Measurements from ENCODE around the gene IGSF11. TPM values are rescaled to one million over a fixed set of nuclear protein-coding genes. Genes with fewer than 3 reads are reported as not detected.

IGSF11 gene
- total and polyA plus RNA-seq, 4 donors, result 0.02 to 0.17 TPM; not detected in 2

DNA sequence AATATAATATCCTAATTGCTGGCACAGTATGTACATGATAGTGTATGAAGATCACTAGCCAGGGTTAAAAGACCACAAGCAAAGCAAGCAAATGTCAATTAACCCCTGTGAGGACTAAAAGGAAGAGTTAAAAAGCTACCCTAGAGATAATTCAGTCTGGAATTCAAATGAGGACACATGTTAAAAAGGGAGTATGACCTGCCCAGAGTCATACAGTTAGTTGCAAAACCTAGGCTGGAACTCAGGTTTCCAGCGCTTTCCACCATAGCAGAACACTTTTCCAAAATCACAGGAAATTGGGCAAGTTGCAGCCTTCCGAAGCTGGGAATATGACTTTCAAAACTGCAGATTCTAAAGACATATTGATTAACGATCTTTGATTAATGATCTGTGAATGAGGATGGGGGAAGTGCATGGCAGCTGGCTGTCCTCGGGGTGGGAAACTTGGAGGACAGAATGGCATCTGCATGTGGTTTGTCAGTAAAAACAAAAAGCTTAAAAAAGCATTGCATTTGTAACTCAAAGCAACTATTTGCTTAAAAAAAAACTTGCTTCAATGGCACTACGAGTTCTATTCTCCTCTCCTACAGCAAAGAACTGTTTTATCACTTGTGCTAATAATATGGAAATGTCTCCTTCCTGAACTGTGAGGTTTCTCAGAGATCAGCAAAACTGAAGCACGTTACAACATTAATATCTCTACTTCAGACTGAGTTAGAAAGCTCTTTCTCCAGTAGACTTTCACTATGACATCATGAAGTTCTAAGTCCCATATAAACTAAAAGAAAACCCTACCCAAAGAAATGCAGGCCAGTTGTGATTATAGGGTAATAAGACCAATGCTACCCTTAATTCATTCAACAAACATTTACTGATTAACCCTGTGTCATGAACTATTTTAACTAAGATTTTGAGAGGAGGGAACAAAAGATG is 46.2 kb downstream of the IGSF11 start:
- Histone ChIP-seq H3K4me1 (ENCODE audit: control insufficient read depth in 4 of 4, insufficient read depth in 4 of 4, low read length in 3 of 4) (no peaks in the 10 kb centered on the region), H3K4me3 (ENCODE audit: low read depth in 1 of 3, low read length in 3 of 3) (no peak overlapping the region), H3K36me3 (ENCODE audit: control insufficient read depth in 4 of 4, insufficient read depth in 3 of 4, low read depth in 1 of 4, low read length in 3 of 4) (no peaks in the 10 kb centered on the region), H3K9me3 (ENCODE audit: control insufficient read depth in 4 of 4, low read length in 3 of 4) (no peaks in the 10 kb centered on the region), H3K9ac (ENCODE audit: low read depth in 1 of 2, low read length in 2 of 2) (no peak overlapping the region), H3K27me3 (ENCODE audit: control insufficient read depth in 4 of 4, insufficient read depth in 4 of 4, low read length in 3 of 4) (no peaks in the 10 kb centered on the region), H3K27ac (ENCODE audit: low read depth in 1 of 2, low read length in 2 of 2) (no peak overlapping the region)
- WGBS, result 46% methylated on average over 6 of the region's 6 CpGs
- TF ChIP-seq HNF4A (conservative IDR thresholded peaks at IDR 0.05) (no peak), HNF4G (IDR thresholded peaks at IDR 0.05) (no peak), TAF1 (conservative IDR thresholded peaks at IDR 0.05) (no peak), SP1 (IDR thresholded peaks at IDR 0.05) (no peak), RAD21 (IDR thresholded peaks at IDR 0.05) (no peak), YY1 (IDR thresholded peaks at IDR 0.05) (no peak), JUND (IDR thresholded peaks at IDR 0.05) (no peak), GABPA (IDR thresholded peaks at IDR 0.05 in 1 of 2, conservative IDR thresholded peaks at IDR 0.05 in 1 of 2) (no peak)
- TF ChIP-seq, protein P1, sequence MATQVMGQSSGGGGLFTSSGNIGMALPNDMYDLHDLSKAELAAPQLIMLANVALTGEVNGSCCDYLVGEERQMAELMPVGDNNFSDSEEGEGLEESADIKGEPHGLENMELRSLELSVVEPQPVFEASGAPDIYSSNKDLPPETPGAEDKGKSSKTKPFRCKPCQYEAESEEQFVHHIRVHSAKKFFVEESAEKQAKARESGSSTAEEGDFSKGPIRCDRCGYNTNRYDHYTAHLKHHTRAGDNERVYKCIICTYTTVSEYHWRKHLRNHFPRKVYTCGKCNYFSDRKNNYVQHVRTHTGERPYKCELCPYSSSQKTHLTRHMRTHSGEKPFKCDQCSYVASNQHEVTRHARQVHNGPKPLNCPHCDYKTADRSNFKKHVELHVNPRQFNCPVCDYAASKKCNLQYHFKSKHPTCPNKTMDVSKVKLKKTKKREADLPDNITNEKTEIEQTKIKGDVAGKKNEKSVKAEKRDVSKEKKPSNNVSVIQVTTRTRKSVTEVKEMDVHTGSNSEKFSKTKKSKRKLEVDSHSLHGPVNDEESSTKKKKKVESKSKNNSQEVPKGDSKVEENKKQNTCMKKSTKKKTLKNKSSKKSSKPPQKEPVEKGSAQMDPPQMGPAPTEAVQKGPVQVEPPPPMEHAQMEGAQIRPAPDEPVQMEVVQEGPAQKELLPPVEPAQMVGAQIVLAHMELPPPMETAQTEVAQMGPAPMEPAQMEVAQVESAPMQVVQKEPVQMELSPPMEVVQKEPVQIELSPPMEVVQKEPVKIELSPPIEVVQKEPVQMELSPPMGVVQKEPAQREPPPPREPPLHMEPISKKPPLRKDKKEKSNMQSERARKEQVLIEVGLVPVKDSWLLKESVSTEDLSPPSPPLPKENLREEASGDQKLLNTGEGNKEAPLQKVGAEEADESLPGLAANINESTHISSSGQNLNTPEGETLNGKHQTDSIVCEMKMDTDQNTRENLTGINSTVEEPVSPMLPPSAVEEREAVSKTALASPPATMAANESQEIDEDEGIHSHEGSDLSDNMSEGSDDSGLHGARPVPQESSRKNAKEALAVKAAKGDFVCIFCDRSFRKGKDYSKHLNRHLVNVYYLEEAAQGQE (IDR thresholded peaks at IDR 0.05), result no peak
- TF ChIP-seq, protein P2, sequence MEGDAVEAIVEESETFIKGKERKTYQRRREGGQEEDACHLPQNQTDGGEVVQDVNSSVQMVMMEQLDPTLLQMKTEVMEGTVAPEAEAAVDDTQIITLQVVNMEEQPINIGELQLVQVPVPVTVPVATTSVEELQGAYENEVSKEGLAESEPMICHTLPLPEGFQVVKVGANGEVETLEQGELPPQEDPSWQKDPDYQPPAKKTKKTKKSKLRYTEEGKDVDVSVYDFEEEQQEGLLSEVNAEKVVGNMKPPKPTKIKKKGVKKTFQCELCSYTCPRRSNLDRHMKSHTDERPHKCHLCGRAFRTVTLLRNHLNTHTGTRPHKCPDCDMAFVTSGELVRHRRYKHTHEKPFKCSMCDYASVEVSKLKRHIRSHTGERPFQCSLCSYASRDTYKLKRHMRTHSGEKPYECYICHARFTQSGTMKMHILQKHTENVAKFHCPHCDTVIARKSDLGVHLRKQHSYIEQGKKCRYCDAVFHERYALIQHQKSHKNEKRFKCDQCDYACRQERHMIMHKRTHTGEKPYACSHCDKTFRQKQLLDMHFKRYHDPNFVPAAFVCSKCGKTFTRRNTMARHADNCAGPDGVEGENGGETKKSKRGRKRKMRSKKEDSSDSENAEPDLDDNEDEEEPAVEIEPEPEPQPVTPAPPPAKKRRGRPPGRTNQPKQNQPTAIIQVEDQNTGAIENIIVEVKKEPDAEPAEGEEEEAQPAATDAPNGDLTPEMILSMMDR (IDR thresholded peaks at IDR 0.05; ENCODE audit: low read depth, low read length, missing input control), result no peak
- TF ChIP-seq, protein P3, sequence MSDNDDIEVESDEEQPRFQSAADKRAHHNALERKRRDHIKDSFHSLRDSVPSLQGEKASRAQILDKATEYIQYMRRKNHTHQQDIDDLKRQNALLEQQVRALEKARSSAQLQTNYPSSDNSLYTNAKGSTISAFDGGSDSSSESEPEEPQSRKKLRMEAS (IDR thresholded peaks at IDR 0.05), result no peak
- TF ChIP-seq, protein P4, sequence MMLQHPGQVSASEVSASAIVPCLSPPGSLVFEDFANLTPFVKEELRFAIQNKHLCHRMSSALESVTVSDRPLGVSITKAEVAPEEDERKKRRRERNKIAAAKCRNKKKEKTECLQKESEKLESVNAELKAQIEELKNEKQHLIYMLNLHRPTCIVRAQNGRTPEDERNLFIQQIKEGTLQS (IDR thresholded peaks at IDR 0.05), result no peak
- no peak for DNase-seq (ENCODE audit: low spot score)

DNA sequence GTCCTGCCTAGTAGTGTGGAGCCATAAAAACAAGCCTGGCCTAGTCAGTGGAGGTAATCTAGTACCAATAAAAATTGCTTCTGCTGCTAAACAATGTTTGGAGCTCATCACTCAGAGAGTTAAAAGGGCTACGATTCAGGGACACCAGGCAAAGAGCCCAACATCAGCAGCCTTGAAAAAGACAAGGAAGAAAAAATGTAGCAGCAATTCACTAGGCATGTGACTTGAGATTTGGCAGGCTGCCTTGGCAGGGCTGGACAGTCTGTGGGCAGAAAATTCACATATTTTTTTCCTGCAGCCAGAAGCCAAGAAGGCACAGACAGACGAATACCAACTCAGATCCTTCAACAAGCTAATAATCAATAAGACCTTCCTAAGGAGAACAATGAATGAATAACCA is 47.2 kb downstream of the IGSF11 start:
- Histone ChIP-seq H3K4me3 (ENCODE audit: low read depth in 1 of 3, low read length in 3 of 3) (no peak overlapping the region), H3K9me3 (ENCODE audit: control insufficient read depth in 4 of 4, low read length in 3 of 4) (no peaks in the 10 kb centered on the region), H3K9ac (ENCODE audit: low read depth in 1 of 2, low read length in 2 of 2) (no peak overlapping the region), H3K36me3 (ENCODE audit: control insufficient read depth in 4 of 4, insufficient read depth in 3 of 4, low read depth in 1 of 4, low read length in 3 of 4) (no peaks in the 10 kb centered on the region), H3K4me1 (ENCODE audit: control insufficient read depth in 4 of 4, insufficient read depth in 4 of 4, low read length in 3 of 4) (no peaks in the 10 kb centered on the region), H3K27me3 (ENCODE audit: control insufficient read depth in 4 of 4, insufficient read depth in 4 of 4, low read length in 3 of 4) (no peaks in the 10 kb centered on the region), H3K27ac (ENCODE audit: low read depth in 1 of 2, low read length in 2 of 2) (no peak overlapping the region)
- TF ChIP-seq RAD21 (IDR thresholded peaks at IDR 0.05) (no peak), NR2F2 (IDR thresholded peaks at IDR 0.05) (no peak), HNF4A (conservative IDR thresholded peaks at IDR 0.05) (no peak), TAF1 (conservative IDR thresholded peaks at IDR 0.05) (no peak), YY1 (IDR thresholded peaks at IDR 0.05) (no peak), JUND (IDR thresholded peaks at IDR 0.05) (no peak)
- TF ChIP-seq, protein P1 (IDR thresholded peaks at IDR 0.05), result no peak
- TF ChIP-seq, protein P5, sequence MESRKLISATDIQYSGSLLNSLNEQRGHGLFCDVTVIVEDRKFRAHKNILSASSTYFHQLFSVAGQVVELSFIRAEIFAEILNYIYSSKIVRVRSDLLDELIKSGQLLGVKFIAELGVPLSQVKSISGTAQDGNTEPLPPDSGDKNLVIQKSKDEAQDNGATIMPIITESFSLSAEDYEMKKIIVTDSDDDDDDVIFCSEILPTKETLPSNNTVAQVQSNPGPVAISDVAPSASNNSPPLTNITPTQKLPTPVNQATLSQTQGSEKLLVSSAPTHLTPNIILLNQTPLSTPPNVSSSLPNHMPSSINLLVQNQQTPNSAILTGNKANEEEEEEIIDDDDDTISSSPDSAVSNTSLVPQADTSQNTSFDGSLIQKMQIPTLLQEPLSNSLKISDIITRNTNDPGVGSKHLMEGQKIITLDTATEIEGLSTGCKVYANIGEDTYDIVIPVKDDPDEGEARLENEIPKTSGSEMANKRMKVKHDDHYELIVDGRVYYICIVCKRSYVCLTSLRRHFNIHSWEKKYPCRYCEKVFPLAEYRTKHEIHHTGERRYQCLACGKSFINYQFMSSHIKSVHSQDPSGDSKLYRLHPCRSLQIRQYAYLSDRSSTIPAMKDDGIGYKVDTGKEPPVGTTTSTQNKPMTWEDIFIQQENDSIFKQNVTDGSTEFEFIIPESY (IDR thresholded peaks at IDR 0.05), result no peak
- TF ChIP-seq, protein P2 (IDR thresholded peaks at IDR 0.05; ENCODE audit: low read depth, low read length, missing input control), result no peak
- WGBS, result 24% methylated on average over 2 of the region's 2 CpGs
- no peak for DNase-seq (ENCODE audit: low spot score)
